22Rv1 (cell line): ENCODE measurements around the gene NEFH.

Experiments
- ZFX ChIP-seq: fragments of 450-650 bp; IDR thresholded peaks from 2 replicates; pipeline ENCODE4 v1.6.1; 2017; ENCODE audit warnings: antibody characterized with exemption, borderline replicate concordance
- TF ChIP-seq, protein P1 (sequence below): fragments of 450-650 bp; IDR thresholded peaks from 2 replicates; pipeline ENCODE4 v1.5.1; 2017; ENCODE audit warnings: mild to moderate bottlenecking

DNA sequence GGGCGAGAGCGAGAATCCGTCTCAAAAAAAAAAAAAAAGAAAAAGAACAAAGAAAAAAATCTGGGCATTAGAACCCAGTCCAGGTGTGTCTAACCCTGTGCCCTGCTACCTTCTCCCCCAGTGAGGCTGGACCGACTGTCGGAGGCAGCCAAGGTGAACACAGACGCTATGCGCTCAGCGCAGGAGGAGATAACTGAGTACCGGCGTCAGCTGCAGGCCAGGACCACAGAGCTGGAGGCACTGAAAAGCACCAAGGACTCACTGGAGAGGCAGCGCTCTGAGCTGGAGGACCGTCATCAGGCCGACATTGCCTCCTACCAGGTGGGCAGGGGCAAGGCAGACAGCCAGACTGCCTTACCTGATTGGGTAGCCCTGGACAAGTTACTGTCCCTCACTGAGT, 3.2 kb downstream of the NEFH start:
- TF ChIP-seq, protein P1, sequence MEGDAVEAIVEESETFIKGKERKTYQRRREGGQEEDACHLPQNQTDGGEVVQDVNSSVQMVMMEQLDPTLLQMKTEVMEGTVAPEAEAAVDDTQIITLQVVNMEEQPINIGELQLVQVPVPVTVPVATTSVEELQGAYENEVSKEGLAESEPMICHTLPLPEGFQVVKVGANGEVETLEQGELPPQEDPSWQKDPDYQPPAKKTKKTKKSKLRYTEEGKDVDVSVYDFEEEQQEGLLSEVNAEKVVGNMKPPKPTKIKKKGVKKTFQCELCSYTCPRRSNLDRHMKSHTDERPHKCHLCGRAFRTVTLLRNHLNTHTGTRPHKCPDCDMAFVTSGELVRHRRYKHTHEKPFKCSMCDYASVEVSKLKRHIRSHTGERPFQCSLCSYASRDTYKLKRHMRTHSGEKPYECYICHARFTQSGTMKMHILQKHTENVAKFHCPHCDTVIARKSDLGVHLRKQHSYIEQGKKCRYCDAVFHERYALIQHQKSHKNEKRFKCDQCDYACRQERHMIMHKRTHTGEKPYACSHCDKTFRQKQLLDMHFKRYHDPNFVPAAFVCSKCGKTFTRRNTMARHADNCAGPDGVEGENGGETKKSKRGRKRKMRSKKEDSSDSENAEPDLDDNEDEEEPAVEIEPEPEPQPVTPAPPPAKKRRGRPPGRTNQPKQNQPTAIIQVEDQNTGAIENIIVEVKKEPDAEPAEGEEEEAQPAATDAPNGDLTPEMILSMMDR: no peak
- no peak for TF ChIP-seq ZFX
